ENCODE data around the gene ENTREP1.

- TF ChIP-seq, protein P1, sequence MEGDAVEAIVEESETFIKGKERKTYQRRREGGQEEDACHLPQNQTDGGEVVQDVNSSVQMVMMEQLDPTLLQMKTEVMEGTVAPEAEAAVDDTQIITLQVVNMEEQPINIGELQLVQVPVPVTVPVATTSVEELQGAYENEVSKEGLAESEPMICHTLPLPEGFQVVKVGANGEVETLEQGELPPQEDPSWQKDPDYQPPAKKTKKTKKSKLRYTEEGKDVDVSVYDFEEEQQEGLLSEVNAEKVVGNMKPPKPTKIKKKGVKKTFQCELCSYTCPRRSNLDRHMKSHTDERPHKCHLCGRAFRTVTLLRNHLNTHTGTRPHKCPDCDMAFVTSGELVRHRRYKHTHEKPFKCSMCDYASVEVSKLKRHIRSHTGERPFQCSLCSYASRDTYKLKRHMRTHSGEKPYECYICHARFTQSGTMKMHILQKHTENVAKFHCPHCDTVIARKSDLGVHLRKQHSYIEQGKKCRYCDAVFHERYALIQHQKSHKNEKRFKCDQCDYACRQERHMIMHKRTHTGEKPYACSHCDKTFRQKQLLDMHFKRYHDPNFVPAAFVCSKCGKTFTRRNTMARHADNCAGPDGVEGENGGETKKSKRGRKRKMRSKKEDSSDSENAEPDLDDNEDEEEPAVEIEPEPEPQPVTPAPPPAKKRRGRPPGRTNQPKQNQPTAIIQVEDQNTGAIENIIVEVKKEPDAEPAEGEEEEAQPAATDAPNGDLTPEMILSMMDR (conservative IDR thresholded peaks at IDR 0.05; ENCODE audit: low read length), result no peak
- TF ChIP-seq EZH2phosphoT487 (IDR thresholded peaks at IDR 0.05; ENCODE audit: borderline replicate concordance, low read depth, low read length), result no peak
Measured at GRCh38 chr9:69379270-69379982, 54.4 kb downstream of the ENTREP1 start.
